Liver (tissue), 3 donors: ENCODE measurements around the gene CCR7.

Experiments used
- EGR1 ChIP-seq, 2 donors: IDR thresholded peaks; 2 replicates each; pipeline ENCODE4 v1.6.1; 2016 to 2018; ENCODE audit warnings: antibody characterized with exemption in 2 of 2, low read depth in 2 of 2
- NR2F2 ChIP-seq: IDR thresholded peaks from 2 replicates; pipeline ENCODE4 v1.6.1; 2016; ENCODE audit warnings: antibody characterized with exemption
- RAD21 ChIP-seq, 2 donors: IDR thresholded peaks; 2 replicates each; pipeline ENCODE4 v1.6.1; 2016; ENCODE audit warnings: antibody characterized with exemption in 2 of 2, mild to moderate bottlenecking in 2 of 2
- RXRA ChIP-seq, 2 donors: IDR thresholded peaks; 2 replicates each; pipeline ENCODE4 v1.6.1; 2017 to 2018; ENCODE audit warnings: antibody characterized with exemption in 2 of 2, mild to moderate bottlenecking in 1 of 2
- SP1 ChIP-seq: IDR thresholded peaks from 2 replicates; pipeline ENCODE4 v1.6.1; 2018; ENCODE audit warnings: antibody characterized with exemption, mild to moderate bottlenecking
- YY1 ChIP-seq: IDR thresholded peaks from 2 replicates; pipeline ENCODE4 v1.6.1; 2016; ENCODE audit warnings: antibody characterized with exemption, mild to moderate bottlenecking
- TF ChIP-seq, protein P1 (sequence below): fragments of 150-350 bp; IDR thresholded peaks from 2 replicates; pipeline ENCODE4 v1.5.1; 2017; ENCODE audit warnings: improper control_type of control experiment, low read depth, low read length; ENCODE audit not compliant: missing input control
- TF ChIP-seq, protein P2 (sequence below): IDR thresholded peaks from 2 replicates; pipeline ENCODE4 v1.6.1; 2016; ENCODE audit warnings: antibody characterized with exemption
- TF ChIP-seq, protein P3 (sequence below): IDR thresholded peaks from 2 replicates; pipeline ENCODE4 v1.6.1; 2016; ENCODE audit warnings: antibody characterized with exemption, mild to moderate bottlenecking
- donor health status: healthy.
- donor health status: healthy.

DNA sequence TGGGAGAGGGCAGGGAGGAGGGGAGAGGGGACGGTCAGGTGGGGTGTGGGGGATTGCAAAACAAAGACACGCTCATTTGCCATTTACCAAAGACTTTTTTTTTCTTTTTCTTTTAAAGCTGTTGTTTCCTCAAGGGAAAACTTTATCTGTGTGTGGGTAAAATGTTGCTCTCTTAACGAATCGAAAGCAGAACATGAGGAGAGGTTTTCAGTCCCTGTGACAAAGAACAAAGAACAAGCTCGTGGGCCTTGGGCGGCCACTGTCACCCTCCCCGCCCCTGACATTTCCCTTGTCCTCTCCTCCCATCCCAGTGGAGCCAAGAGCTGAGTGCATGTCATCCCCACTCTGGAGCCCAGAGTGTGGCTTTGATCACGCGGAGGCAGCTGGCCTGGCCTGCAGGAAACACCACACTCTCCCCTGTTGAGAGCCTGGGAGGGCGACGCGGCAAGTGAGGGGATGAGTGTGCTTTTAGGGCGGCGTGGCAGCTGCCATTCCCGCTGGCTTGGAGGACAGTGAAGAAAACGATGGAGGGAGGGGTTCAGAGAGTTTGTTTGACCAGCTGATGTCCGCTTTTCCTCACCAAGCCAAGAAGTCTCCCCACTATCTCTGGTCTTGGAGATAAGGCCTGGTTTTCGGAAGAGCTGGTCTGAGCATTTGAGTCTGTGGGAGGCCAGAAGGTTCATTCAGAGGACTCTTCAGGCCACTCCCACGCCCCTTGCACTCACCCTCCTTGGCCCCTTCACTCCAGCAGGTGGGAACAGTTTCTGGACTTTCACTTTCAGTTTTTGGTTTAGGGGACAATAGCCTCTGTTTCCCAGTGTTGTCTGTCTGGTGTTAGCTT, 11.4 kb downstream of the CCR7 start:
- TF ChIP-seq, protein P1, sequence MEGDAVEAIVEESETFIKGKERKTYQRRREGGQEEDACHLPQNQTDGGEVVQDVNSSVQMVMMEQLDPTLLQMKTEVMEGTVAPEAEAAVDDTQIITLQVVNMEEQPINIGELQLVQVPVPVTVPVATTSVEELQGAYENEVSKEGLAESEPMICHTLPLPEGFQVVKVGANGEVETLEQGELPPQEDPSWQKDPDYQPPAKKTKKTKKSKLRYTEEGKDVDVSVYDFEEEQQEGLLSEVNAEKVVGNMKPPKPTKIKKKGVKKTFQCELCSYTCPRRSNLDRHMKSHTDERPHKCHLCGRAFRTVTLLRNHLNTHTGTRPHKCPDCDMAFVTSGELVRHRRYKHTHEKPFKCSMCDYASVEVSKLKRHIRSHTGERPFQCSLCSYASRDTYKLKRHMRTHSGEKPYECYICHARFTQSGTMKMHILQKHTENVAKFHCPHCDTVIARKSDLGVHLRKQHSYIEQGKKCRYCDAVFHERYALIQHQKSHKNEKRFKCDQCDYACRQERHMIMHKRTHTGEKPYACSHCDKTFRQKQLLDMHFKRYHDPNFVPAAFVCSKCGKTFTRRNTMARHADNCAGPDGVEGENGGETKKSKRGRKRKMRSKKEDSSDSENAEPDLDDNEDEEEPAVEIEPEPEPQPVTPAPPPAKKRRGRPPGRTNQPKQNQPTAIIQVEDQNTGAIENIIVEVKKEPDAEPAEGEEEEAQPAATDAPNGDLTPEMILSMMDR: no peak
- no peak for TF ChIP-seq RXRA (IDR thresholded peaks at IDR 0.05)
- TF ChIP-seq, protein P2, sequence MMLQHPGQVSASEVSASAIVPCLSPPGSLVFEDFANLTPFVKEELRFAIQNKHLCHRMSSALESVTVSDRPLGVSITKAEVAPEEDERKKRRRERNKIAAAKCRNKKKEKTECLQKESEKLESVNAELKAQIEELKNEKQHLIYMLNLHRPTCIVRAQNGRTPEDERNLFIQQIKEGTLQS: no peak
- TF ChIP-seq, protein P3, sequence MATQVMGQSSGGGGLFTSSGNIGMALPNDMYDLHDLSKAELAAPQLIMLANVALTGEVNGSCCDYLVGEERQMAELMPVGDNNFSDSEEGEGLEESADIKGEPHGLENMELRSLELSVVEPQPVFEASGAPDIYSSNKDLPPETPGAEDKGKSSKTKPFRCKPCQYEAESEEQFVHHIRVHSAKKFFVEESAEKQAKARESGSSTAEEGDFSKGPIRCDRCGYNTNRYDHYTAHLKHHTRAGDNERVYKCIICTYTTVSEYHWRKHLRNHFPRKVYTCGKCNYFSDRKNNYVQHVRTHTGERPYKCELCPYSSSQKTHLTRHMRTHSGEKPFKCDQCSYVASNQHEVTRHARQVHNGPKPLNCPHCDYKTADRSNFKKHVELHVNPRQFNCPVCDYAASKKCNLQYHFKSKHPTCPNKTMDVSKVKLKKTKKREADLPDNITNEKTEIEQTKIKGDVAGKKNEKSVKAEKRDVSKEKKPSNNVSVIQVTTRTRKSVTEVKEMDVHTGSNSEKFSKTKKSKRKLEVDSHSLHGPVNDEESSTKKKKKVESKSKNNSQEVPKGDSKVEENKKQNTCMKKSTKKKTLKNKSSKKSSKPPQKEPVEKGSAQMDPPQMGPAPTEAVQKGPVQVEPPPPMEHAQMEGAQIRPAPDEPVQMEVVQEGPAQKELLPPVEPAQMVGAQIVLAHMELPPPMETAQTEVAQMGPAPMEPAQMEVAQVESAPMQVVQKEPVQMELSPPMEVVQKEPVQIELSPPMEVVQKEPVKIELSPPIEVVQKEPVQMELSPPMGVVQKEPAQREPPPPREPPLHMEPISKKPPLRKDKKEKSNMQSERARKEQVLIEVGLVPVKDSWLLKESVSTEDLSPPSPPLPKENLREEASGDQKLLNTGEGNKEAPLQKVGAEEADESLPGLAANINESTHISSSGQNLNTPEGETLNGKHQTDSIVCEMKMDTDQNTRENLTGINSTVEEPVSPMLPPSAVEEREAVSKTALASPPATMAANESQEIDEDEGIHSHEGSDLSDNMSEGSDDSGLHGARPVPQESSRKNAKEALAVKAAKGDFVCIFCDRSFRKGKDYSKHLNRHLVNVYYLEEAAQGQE: no peak
- no peak for TF ChIP-seq EGR1 (IDR thresholded peaks at IDR 0.05; ENCODE audit: low read depth in 2 of 2)
- no peak for TF ChIP-seq RAD21 (IDR thresholded peaks at IDR 0.05)
- TF ChIP-seq YY1: no peak
- TF ChIP-seq NR2F2: no peak
- TF ChIP-seq SP1: no peak
